Measurements from ENCODE around the gene ZNF526.

ZNF526 gene

DNA sequence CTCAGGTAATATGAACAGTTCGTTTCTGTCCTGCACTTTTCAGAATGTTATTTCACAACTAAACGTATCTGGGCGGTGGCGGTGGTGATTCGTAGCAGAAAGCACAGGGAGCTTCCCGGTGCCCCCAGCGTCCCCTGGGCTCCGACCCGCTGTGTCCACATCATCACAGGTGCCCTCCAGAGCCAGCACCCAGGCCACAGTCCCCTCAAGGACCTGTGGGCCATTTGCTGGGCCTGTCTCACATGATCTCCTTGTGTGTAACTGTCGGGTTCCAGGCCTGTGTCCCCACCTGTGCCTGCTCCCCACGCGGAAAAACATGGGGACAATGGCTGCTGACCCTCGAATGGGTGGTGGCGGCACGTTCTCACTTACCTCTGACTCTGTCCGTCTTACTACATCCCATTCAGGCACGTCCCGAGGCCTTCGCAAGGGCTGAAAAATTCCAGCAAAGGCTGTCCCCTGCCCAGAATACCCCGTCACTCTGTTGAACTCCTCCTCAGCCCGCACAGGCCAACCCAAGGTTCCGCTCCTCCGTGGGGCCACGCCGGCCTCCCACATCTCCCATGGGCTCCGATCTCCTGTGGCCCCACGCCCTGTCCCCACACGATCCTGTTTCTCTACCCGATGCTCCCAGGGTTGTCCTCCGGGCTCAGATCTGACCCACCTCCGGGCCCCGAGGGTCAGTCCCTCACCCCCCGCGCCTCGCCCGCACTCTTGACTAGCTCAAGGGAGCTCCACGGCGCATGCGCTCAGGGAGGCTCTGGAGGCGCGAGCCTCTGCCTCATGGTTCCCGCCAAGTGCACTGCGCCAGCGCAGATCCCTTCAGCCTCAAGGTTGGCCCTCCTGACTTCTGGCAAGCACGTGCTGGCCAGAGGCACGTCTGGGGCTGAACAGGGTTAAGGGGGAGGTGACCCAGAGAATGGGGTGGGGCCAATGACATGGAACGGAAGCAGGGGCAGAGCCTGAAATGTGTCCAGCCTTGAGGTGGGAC is 23.8 kb upstream of the ZNF526 start:
- DNase-seq (ENCODE audit: low read depth in 2 of 2) = no peak

DNA sequence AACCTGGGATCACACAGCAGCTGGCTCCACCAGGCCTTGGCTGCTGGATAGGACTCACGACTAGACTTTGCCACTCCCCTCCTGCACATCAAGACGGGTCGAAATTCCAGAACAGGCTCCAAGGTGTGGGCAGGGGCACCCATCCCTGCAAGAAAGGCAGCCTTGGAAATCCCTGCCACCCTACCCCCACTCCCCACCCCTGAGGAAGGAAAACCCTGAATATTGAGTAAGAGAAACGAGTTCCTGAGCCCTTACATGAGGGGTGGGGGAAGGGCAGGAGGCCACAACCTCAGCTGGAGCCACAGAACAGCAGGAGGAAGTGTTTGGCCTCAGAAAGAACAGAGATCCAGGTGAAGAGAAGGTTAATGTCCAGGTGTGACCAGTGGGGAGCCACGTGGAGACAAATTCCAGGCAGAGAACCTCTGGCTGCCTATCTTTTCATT is 22.7 kb upstream of the ZNF526 start:
- no peak for DNase-seq (ENCODE audit: low read depth in 2 of 2)

DNA sequence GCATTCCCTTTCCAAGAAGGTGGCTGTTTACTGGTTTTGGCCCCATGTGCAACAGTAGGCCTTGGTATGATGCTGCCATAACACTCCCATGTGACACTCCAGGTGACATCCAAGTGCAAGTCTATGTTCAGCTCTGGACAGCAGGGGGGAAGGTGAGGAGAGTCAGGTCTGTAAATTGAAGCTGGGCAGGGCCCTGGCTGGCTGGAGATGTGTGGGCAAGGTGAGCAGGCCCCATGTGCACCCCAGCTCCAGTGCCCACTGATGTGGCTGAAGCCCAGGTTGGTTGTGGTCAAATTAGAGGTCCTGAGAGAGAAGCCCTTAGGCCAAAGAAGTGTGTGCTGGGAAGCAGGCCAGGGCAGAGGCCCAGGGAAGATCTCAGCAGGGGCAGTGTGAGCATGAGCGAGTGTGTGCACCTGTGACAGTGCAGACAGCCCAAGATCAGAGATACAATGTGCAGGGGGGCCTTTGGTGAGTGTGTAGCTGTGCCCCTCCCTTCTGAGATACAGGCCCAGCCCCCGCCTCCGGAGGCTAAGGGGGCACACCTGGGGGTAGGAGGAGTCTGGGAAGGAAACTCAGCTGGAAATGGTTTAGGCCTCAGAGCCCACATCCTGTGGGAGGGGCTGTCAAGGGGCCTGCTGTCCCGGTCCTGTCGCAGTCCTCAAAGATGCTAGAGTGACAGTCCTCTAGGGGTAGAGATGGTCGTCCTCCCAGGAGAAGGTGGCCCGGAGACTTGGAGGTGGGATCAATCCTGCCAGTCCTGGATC is 21.3 kb upstream of the ZNF526 start:
- peak in 1 of 2 experiments; percentile 41 for DNase-seq (ENCODE audit: low read depth in 2 of 2)

DNA sequence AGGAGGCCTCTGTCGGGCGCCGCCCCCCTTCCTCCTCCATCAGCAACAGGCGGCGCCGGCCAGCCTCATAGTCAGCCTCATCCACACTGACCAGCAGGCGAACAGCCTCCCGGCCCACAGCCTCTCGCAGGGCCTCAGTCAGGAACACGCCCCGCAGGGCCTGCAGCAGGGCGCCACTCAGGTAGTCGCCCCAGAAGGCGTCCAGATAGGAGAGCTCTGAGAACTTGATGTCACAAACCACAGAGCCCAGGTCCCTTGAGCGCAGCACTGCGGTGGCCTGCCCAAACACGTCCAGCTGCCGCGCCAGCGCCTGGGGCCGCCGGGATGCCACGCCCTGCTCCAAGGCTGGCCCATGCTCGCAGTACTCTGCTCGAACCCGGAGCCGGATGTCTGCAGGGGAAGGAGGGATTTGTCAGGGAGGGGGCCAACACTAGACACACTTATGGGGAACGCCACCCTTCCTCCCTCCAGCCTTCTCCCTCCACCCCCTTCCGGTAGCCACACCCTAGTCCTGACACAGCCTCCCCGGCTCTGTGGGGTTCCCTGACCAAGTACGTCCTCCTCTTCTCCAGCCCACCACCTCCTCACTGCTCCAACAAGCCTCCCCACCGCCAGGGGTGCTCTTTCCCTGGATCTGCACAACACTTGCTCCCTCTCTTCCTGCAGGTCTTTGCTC is 20.5 kb upstream of the ZNF526 start:
- peak in 1 of 2 experiments; percentile 53 for DNase-seq (ENCODE audit: low read depth in 2 of 2)

DNA sequence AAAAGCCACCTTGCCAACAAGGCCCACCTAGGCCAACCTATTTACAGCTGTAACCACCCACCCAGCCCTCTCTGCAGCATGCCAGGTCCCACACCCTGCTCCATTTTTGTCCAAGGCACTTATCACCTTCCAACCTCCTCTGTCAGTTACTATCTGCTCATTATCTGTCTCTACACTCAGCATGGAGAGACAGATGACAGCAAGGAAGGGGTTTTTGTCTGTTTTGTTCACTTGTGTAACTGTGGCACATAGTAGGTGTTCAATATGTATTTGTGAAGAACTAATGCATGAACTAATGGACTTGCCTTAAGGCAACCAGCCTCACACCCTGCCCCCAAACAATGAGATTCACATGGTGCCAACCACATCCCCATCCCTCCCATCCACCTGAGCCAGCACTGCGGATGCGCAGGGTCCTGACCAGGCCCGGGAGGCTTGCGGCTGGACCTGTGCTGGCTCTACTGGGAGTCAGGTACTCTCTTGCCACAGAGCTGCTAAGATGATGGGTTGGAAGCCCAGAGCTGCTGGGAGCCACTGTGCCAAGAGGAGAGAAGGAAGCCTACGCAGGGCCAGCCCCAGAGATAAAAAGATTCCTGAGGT is 19.9 kb upstream of the ZNF526 start:
- no peak for DNase-seq (ENCODE audit: low read depth in 2 of 2)

DNA sequence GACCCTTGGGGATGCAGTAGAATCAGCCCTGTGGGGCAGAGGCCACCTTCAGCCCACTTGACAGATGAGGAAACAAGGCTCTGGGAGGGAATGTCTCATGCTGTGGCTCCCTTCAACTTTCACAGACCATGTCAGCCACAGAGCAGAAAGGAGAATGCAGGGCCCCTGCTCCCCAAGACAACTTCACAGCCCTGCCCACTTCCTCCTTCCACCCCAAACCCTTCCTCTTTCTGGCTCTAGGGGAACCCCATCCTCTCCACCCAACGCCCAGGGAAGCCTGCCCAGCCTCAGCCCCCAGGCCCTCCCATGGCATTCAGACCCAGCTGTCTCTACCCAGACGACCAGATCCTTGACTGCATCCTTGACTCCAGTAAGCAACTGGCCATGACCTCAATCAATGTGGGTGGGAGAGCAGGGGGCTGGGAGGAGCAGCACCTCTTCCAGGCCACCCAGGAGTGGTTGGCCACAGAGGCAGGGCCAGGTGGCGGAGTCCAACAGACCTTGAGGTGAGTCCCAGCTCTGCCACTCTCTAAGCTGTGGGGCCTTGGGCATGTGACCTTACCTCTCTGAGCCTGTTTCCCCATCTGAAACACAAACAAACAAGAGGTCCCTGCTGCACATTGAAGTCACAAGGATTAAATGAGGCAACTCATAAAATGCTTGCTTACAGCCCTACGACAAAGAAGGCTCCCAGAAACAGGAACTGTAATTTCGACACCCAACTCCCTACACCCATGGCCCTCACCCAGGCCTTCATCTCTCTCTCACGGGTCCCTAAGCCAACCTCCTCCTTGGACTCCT is 18.4 kb upstream of the ZNF526 start:
- peak in 1 of 2 experiments; percentile 35 for DNase-seq (ENCODE audit: low read depth in 2 of 2)

DNA sequence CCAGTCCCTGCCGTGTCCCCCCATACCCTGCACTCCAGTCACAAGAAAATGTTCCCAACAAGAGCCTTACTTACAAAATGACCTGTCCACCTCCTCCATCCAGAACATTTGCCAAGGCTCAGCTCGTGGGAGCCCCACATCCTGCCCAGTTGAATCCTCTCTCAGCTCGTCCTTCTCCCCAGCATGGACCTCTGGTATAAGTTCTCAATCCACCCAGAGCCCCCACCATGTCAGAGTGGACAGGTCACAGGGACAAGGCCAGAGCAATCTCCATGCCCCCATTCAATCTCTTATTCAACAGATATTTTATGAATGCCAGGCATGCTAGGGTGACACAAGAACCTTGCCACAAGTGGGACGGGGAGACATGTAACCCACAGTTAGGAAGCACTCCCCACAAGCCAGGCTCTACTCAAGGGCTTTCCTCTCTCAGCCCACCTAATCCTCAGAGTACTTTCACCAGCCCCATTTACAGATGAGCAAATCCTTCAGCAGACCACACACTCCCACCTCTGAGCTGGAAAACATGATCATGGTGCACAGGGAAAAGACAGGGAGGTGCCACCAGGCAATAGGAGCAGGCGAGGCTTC is 17.7 kb upstream of the ZNF526 start:
- DNase-seq (ENCODE audit: low read depth in 2 of 2) = no peak

DNA sequence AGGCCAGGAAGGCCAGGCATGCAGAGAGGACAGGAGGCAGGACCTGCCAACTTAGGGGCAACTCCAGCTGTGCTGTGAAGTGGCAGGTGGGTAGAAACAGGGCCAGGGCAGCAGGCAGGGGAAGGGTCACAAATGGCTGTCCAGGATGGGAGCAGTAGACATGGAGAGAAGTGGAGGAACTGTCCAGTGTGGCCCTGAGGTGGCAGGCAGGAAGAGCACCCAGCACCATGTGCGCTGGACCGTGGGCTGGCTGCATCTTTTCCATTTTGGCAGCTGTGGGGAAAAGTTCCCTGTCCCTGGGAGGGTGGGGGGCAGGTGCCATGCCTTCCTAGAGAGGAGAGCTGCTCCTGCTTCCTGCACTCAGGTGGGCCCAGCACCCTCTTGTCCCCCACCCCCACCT is 16.4 kb upstream of the ZNF526 start:
- DNase-seq (ENCODE audit: low read depth in 2 of 2) = no peak

DNA sequence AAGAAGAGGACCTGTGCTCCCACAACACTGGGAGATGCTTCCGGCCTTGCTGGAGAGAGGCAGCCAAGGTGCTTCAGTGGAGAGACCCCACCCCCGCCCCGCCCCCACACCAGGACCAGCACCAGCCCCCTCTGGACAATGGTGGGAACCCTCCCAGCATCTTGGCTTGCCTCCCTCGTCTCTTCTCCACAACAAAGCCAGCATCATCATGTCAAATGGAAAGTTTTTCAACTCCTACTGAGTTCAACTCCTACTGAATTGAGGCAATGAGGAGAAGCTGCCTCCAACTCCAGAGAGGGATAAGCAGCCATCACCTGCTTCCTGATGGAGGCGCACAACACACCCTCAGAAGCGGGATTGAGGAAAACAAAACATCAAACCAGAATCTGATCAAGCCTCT is 15.4 kb upstream of the ZNF526 start:
- no peak for DNase-seq (ENCODE audit: low read depth in 2 of 2)

DNA sequence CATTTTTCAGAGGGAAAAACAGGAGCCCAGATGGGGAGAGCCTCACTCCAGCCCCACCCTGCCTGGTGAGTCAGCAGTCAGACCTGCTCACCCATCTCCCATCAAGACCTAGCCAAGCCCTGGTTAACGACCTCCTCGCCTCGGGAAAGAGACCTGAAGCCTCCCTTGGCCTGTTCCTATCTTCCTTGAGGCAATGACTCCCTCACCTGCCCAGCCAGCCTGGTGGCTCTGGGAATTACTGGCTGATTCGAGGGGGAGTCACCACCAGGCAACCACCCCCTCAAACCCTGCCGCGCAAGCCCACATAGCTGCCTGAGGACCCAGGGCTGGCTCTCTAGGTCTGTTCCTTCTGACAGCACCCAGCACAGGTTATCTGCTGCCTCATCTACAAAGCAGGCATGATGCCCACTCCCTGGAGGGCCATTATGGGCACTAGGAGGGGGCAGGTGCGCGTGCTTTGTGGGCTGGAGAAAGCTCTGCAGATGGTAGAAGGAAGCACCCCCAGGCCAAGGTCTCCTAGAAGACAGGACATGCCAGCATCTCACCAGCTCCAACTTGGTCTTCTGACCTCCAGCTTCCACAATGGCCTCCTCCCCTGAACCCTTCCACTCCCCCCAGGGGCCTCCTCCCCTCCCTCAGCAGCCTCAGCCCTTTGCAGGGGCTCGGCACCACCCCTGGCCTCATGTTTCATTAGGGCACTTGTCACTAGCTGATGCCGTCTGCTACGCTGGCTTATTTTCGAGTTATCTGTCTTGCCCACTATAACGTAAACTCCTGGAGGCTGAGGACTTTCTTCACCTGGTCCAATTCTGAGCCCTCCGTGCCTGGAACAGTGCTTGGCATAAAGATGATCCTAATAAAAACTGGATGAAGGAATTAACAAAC is 13.0 kb upstream of the ZNF526 start:
- no peak for DNase-seq (ENCODE audit: low read depth in 2 of 2)

DNA sequence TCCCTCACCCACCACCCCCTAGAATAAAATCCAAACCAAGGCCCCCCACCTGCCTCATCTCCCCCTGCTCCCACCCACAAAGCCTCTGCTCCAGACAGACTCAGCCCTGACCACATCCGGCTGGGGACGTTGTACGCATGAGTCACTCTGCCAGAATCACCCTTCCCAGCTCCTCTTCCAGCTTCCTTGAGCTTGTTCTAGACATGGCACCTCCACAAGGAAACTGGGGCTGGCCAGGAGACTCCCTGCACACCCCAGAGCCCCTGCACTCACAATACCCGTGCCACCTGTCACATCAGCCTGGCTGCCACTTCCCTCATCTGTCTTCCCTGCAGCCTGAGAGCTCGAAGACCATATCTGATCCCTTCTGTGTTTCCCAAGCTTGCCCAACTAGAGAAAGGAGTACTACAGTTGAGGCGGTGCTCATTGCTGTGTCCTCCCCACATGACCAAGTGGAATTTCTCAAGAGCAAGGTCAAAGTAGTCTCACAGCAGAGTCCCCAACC is 12.3 kb upstream of the ZNF526 start:
- DNase-seq (ENCODE audit: low read depth in 2 of 2) = no peak

DNA sequence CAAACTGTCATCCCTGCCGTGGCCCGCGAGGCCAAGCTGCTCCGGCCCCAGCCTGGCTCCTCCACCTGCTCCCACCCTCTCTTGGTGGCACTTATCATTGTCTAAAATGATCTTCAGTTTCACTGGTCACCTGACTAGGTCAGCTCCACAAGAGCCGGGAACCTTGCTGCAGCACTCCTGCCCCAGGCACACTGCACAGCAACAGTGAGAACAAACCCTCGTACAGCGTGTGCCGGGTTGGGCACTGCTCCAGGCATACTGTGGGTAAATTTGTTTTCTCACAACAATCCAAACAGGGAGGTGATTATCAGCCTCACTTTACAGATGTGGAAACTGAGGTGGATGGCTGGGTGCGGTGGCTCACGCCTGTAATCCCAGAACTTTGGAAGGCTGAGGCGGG is 11.5 kb upstream of the ZNF526 start:
- no peak for DNase-seq (ENCODE audit: low read depth in 2 of 2)

DNA sequence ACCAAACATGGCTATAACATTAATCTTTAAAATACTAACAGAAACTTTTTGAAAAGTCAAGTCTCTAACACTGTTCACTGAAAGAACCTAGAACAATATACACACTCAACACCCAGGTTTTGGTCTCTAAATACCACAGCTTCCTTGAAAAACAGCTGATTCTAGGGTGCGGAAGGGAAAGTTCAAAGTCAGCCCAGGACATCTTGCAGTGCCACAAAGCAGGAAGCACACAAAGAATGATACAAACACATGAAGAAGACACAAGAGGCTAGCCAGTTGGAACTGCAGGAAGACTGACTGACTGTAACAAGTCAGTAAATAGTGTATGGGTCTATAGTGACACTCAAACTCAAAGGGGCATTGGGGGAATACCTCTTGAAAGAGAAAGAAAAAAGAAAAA is 7.2 kb upstream of the ZNF526 start:
- no peak for DNase-seq (ENCODE audit: low read depth in 2 of 2)

DNA sequence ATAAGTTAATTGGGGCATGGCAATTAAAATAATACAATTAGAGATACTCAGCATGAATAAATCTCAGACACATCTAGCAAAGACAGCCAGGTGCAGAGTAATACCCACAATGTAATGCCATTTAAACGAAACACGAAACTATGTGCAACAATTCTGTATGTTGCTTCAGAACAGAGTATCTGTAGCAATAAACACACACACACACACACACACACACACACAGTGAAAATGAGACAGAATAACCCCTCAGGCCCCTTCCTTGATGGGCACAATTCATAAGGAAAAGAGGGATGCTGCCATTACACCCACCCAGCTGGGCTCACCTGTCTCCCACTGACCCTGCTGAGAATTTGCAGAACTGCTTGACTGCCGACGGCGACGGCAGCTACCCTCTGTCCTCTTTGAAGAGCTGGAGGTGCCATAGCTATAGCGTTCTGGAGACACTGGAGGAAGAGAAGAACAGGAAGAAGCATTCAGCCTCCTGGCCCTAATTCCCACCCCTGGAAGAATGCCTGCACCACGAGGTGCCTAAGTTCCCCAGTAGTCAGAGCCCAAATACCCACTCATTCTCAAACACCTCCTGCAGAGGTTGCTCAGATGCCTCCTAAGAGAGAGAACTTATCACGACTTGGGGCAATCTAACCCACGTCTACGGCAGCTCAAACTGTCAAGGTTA is 5.2 kb upstream of the ZNF526 start:
- DNase-seq (ENCODE audit: low read depth in 2 of 2) = no peak

DNA sequence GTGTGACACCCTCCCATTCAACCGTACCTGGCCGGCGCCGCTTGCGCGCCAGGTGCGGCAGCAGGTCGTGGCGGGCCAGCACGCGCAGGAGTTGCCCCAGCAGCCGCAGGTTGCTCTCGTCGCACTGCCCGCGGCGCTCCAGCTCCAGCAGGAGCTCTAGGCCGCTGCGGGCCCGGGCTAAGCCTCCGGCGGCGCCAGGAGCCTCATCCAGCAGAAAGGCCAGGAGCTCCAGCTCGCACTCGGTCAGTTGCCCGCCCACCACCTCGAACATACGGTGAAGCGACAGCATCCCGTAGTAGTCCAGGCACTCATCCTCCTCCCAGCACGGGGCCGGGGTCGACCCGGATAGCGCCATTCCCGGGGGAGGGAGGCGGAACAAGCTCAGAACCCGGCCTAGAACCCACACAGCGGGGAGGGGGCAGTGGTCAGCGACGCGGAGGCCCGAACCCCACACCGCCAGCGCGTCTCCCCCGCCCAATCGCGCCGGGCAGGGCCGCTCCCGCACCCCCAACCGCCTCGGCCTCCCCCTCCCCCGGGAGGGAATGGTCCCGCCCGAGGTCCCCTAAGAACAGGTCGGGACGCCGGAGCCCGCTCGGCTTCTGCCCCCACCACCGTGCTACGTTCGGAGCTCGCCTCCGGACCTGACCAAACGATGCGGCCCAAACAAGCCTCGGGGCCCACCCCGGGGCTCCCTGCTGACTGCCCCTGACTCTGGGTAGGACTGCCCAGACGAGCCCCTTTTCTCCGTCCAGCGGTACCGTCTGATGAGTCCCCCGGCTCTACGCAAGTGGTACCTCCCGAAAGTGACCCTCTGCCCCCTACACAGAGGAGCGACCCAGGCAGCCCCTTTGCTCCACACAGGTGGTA is 3.2 kb upstream of the ZNF526 start:
- DNase-seq (ENCODE audit: low read depth in 2 of 2) = no peak

DNA sequence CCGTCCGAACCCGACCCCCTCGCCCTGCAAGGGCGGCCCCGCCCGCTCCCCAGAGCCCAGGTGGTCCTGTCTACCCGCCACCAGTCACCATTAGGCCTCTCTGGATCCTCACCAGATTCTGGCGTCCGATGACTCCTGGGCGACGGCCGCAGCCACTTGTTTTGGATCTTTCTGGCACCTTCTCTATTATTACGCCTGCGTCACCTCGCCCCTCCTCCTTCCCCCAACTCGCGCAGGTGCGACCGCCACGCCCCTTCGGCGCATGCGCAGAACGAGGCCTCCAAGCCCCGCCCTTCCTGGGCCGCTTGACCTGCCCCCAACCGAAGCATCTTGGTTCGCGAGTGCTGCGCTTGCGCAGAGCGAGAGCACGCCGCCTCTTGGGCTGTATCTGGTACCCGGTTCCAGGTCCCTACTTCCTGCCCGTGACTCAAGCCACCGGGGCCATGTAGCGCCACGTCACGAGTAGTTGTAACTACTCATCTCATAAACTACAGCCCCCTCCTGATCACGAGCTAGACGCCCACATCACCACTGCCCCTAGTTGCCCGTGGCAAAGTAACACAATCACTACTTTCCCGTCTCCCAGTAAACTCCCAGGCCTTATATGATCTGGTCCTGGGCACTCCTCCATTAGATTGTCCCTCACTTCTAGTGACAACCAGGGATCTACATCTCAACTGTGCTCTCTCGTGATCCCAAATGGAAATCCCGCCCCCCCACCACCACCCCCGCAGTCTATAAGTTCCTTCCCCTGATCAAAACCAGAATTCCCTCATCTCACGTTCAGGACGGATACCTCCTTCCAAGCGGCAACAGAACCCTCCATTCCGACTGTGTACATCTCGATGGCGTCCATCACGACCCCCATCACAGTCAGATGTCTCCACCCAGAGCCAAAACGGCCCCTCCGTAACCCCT is 2.3 kb upstream of the ZNF526 start, which contains the start of gene DEDD2:
Gene DEDD2 (minus strand): TSS at position 158 of the 918 bp plus-strand sequence. CDS start 670 bp downstream, outside the sequence.
- DNase-seq (ENCODE audit: low read depth in 2 of 2) = peak; percentile 99 to 100

DNA sequence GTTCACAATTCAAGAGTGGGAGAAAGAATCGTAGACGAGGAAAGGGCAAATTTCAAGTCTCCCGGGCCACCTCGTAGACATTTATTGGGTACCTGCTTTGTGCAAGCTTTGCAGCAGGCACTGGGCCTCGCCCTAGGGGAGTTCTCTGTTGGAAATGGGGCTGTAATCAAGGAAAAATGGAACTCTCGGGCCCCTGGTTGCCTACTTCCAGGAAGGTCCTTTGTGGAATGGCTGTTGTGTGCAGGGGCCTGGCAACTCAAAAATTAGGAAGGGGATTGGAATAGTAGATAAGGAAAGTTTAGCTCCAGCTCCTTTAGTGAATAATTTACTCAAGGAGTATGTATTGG is 612 bp downstream of the ZNF526 start:
- DNase-seq (ENCODE audit: low read depth in 2 of 2) = no peak

Measured in stimulated activated CD4-positive, alpha-beta T cell treated with anti-CD3 and anti-CD28 coated beads, Interleukin-12 subunit alpha, Interleukin-12 subunit beta, amount 100 ng/mL, for 24 hours (primary cell).